Skin epidermis (tissue), 12 donors: ENCODE data around the gene TMEM191C.
"Not testable (repeated sequence)": the region's sequence is repeated elsewhere in the genome, so short reads cannot be mapped to it uniquely, and the experiment has no call there.

Experiments
- H3K27ac ChIP-seq, 21 experiments: fragments of 200-600 bp; sonication (generic) in 11 of 21; one replicate each; pipeline ENCODE4 v1.5.0; 2020; ENCODE audit warnings: mild to moderate bottlenecking in 3 of 21, inconsistent platforms in 2 of 21, moderate library complexity in 2 of 21
- H3K4me3 ChIP-seq, 7 experiments: fragments of 200-600 bp; sonication (generic) in 2 of 7; one replicate each; pipeline ENCODE4 v1.5.0; 2020; ENCODE audit warnings: inconsistent platforms in 2 of 7, mild to moderate bottlenecking in 2 of 7, moderate library complexity in 1 of 7

Gene TMEM191C

DNA sequence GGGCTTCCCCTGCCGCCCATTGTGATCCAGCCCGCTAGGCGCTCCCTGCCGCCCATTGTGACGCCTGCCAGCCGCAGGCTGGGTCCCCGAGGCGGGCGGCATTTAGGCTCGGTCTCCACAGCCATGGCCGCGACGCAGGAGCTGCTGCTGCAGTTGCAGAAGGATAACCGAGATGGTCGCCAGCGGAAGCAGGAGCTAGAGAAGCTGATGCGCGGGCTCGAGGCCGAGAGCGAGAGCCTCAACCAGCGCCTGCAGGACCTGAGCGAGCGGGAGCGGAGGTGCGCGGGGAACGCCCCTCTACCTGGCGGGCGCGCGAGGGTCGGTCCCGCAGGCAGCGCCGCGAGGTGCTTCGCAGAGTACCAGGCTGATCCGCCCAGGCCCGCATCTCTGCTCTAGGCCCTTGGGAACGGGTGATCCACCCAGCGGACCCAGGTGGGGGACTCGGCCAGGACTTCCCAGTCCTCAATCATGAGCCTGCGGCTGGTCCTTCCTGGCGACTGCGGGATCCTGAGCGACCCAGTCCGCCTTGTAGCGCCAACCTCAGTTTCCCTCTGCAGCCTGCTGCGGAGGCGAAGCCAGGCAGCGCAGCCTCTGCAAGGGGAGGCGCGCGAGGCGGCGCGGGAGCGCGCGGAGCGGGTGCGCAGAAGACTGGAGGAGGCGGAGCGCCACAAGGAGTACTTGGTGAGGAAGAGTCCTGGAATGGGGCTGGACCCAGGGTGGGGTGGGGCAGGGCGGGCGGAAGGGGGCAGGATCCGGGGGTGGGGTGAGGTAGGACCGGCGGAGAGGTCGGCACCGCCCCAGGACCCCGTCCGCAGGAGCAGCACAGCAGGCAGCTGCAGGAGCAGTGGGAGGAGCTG, at the start of gene TMEM191C:
Gene TMEM191C (plus strand): TSS at position 51 of the 857 bp plus-strand sequence. CDS start 73 bp downstream, at position 124.
- Histone ChIP-seq H3K4me3 (peak within 1 kb of the TSS; percentile 2 to 42 (median 25)), H3K27ac (peak within 1 kb of the TSS in 6 of 21 experiments; percentile 40 to 78 (median 60))

DNA sequence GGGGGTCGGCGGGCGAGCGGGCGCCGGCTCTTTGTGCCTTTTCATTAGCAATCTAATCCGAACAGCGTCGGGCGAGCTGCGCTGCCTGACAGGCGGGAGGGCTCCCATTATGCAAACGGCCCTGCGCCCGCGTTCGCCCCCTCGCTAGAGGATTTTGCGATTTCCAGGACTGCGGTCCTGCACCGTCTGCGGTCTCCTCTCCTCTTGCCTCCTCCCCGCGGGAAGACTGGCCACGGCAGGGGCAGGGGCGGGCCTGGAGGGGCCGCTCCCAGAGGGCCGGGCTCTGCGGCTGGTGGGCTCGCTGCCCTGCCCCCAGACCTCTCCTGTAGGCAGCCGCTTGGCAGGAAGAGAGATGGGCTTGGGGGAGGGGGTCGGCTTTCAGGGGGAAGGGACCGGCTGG, 49.3 kb upstream of the TMEM191C start:
- H3K27ac ChIP-seq, result not testable (repeated sequence)
- peak overlapping the region in 6 of 7 experiments; percentile 23 to 43 (median 33) for H3K4me3 ChIP-seq

DNA sequence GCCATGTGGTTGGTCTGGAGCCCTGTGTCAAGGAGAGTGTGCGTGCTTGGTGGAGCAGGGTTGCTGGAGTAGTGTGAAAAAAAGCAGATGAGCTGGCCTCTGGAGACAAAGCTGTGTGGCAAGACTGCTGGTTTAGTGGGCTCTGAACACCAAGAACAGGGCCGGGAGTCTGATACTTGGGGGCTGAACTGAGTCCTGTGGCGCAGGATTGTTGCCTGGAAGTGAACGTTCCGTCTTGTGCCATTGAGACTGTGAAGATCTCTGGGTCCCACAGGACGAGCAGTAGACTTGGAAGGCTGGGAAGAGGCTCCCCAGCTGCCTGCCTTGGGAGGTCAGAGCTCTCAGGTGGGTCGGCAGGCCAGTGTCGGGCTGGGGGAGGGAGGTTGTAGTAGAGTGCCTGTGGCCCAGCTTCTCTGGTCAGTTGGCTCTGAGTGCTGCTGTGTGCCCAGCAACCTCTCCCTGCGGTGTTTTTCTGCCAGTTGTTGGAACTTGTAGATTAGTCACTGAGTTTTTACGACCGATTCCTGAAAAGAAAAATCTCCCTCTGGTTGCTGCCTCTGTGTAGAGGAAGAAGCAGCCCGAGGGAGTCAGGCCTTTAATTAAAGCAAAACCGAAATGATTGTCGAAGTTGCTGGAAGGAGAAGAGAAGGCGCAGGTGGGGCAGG, 48.1 kb upstream of the TMEM191C start:
- not testable (repeated sequence) for H3K4me3 ChIP-seq, H3K27ac ChIP-seq

DNA sequence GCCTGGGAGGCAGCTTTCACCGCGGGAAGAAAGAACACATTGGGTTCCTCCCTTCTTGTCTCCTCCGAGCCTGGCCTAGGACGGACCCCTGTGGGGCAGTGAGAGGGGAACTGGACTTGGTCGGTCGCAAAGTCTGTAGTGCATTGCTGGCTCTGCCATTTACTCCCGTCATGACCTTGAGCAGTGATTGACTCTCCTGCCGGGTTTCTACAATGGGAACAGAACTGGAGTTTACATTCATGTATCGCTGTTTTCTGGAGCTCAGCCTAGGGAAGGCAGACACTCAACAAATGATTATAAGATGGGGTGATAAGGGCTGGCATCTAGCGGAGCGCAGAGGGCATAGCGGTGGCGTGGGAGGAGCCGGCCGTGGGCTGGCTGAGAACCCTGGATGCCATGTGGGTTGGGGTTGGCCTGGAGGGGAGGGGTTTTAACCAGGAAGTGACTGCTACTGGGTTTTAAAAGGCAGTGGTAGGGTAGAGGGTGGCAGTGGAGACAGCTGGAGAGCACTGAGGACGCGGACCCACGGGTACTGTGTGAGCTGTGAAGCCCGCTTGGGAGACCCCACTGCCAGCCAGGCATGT, 46.9 kb upstream of the TMEM191C start:
- not testable (repeated sequence) for H3K4me3 ChIP-seq, H3K27ac ChIP-seq

DNA sequence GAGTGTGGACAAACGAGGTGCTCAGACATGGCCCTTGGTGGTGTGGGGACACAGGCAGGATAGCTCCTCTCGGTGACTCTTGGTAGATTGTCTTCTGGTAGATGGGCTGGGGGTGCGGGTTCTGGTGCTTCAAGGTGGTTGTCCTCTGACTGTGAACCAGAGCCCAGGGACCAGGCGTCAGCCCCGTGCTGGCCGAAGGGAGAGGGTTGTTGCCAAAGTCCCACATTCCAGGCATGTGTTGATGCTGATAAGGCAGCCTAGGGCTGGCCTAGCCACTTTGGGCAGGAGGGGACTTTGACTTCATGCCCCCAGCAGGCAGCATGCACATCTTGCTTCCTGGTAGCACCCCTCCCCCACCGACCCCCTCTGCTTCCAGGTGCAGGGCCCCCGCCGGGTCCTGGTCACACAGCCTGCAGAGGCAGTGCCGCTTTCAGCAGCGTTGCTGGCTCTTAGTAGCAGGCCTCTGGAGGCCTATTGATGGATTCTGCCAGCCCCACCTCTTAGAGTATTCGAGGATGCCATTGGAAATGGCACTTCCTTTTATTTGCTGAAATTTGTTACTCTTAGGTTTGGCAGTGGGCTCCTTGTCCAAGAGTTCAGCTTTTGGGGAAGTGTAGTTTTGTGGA, 43.0 kb upstream of the TMEM191C start:
- not testable (repeated sequence) for H3K4me3 ChIP-seq

DNA sequence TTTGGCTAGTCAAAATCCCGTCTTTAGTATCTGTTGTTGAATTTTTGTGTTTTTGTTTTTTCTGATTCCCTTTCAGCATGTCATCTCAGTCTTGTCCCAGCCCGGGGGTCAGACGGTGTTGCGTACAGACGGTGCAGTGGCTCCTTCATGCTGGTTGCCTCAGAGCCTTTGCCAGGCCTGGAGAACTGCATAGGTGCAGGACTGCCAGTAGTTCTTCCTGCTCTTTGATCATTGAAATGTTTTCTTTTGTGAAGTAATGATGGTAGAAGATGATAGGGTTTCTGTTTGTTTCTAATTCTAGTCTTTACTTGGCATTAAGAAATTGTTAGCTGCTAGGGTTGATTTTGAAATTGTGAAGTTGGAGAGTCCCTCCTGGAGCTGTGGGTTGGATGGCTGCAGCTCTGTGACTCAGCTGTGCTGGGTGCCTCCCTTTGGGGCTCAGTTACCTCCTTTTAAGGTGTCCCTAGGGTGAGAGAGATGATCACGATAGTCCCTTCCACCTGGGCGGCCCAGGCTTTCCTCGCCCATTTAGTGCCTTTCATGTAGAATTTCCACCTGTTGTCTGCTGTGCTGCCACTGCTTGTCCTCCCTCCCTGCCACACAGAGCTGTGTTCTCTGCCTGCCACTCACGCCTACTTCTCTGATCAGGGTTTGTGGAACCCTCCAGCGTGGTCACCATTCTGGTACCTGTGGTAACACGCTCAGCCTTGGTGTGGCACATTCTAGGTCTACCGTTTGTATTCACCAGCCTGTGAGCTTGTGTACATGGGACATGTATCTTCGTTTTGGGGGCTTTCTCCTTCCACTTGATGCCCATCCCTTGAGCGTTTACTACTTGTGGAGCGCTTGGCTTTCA, 32.6 kb upstream of the TMEM191C start:
- not testable (repeated sequence) for H3K4me3 ChIP-seq, H3K27ac ChIP-seq

More for the DNA sequence above, 43.0 kb upstream of the TMEM191C start:
- not testable (repeated sequence) for H3K27ac ChIP-seq

DNA sequence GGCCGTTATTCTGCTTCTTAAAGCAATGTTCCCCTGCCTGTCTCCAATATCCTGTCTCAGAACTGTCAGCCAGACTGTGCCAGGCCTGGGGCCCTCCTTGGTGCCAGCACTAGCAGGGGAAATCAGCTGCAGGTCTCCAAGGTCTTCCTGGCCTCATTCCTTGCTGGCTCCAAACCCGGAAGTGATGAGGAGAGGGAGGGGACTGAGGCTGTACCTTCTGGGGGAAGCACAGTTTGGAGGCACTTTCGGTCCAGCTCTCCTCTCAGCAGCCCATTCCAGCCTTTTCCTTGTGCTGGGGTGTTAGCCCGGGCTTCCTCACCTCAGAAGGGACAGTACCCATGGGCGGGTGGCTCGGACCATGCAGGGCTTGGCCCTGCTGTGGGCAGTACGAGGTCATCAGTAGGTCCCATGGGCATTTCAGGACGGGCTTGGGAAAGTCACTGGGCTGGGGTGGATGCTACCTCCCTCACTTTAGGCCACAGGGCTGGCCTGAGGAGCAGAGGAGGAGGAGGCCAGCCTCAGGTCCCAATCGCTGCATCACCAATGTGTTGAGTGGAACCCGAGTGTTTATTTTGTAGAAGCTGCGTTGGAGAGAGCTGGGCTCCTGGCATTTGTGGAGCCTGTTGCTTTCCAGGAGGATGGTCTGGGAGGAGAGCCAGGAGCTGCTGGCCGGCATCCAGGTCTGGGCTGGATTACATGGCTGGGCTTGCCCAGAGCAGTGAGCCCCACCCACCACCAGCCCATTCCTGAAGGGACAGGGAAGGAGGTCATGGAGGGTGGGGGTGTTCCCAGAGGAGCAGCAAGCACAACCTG, 31.0 kb upstream of the TMEM191C start:
- not testable (repeated sequence) for H3K4me3 ChIP-seq, H3K27ac ChIP-seq

DNA sequence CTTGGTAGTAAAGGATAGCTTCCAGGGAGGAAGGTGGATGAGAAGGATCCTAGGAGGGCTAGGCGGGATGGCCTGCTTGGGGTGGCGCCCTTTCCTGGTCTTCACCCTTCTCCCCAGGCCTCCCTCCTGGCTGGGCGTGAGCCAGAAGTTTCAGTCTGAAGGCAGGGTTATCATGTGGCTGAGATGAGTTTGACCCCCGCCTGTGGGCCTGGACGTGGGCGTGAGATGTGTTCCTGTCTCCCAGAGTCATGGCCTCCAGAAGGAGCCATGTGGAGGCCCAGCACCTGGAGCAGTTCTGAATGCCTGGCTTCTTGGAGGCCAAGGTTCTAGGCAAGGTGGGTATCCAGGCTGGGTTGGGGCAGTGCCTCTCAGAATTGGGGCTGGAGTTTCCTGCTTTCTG, 29.2 kb upstream of the TMEM191C start:
- H3K4me3 ChIP-seq, H3K27ac ChIP-seq: not testable (repeated sequence)

DNA sequence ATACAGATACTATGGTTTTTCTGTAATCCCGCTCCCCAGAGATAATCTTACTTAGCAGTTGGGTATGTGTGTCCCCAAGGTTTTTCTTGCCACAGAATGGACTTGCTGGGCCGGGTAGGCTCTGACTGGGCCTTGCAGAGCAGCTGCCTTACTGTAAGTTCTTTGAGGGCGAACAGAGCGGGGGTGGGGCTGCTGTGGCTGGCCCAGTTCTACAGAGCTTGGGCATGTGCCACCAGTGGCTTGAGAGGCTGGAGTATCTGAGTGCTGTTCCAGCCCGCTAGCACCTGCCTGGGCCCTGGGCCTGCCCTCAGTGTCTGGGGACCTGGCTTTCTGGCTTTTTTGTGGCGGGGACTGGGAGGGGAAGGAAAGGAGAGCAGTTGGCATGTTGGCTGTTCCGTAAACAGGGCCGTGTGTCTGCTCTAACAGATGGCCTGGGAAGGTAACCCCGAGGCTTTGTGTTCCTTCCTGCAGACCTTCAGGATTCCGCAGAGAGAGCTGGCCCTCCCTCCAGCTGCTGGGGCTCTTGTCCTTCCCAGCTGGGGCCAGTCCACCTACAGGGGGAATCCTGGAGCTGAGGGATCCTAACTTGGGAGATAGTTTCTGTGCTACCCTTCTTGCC, 27.1 kb upstream of the TMEM191C start:
- H3K4me3 ChIP-seq, H3K27ac ChIP-seq: not testable (repeated sequence)

DNA sequence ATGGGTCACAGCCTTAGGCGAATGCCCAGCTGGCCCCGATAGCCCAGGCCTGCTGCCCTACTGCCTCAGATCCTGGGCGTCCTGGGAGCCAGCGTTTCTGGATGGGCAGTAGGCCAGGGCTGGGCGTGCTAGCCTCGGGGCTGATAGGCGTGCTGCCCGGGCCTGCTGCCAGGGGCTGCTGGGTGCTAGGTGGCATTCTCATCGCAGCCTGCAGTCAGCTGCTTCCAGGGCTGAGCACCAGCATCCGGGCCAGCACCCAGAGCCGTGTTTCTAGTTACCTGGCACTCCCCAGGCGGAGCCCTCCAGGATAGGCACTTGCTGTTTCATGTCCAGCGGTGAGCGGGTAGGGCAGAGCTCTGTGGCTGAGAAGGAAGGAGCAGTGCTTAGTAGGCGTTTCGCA, 26.5 kb upstream of the TMEM191C start:
- H3K4me3 ChIP-seq, H3K27ac ChIP-seq: not testable (repeated sequence)

DNA sequence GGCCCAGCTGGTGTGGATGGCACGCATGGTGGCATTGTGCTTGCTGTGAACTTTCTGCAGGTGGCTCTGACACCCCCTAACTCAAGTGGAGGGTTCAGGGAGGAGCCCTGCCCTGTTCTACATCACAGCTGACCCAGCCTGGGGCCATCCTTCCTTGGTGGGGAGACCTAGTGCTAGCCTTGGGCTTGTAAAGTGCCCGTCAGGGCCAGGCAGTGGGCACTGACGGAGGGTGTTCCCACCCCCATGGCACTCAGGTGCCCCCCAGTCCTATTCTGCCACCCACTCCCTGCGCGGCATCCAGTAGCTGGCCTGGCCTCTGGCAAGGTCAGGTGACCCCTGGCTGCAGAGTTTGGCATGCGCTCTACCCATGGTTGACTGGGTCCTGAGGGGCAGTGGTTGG, 26.0 kb upstream of the TMEM191C start:
- H3K4me3 ChIP-seq, H3K27ac ChIP-seq: not testable (repeated sequence)

DNA sequence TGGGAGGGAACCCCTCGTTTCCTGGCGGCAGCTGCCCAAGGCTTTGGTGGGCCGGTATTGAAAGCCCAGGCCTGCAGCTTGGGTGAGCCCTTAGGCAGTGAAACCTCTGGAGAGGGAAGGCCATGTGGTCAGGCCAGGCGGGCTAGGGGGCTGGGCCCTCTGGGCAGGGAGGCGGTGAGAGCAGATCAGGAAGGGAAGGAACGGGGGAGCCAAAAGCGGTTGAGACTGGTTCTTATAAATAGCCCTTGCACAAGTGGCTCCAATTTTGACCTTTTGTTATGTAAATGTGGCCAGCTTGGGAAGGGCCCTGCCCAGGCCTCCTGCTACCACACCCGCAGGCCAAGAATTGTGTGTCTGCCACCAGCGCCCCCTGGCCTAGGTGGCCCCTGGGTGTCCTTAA, 25.1 kb upstream of the TMEM191C start:
- H3K27ac ChIP-seq, H3K4me3 ChIP-seq: not testable (repeated sequence)

DNA sequence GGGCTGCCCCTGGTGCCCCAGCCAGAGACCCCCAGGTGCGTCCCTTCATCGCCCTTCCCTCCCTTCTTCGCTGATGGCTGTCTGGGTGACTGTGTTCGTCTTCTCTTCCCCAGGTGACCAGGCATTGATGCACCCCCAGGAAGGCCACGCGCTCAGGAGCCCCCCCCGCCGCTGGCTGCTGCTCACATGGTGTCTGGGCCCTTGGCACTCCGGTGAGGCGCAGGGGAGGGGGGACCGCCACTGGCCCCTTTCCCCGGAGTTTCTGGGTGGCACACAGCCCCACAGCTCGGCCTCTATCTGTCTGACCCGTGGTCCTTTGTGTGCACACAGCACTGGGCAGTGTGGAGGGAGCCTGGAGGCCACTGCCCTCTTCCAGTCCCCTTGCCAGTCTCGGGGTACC, 24.5 kb upstream of the TMEM191C start:
- H3K4me3 ChIP-seq, H3K27ac ChIP-seq: not testable (repeated sequence)

DNA sequence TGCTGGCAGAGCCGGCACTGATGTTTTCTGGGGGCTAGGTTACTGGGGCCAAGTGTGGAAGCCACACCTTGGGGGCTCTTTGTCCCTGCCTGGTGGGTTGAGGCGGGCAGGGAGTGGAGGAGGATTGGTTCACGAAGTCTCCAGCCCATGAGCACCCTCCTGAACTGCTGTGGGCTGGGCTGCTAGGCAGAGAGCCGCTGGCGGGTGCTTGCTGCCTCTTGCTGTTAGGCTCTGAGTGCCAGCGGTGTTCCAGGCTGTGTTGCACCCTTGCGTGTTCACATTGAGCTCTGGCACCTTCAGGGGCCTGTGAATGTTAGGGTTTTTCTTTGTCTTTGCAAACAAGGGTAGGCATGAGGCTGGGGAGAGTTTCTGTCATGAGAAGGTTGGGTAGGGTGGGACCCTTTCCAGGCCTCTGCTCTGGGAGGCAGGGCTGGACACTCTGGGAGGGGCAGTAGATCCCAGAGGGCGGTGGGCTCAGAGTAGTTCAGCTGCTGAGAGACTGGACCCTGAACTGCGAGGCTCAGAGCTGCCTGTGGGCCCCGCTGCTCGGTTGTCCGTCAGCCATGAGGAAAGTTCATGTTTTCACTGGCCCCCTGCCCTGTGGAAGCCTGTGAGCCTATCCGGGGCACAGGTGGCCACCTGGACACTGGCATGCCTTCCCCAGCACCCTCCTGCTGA, 24.0 kb upstream of the TMEM191C start:
- Histone ChIP-seq H3K27ac (no peak overlapping the region), H3K4me3 (no peak overlapping the region)

DNA sequence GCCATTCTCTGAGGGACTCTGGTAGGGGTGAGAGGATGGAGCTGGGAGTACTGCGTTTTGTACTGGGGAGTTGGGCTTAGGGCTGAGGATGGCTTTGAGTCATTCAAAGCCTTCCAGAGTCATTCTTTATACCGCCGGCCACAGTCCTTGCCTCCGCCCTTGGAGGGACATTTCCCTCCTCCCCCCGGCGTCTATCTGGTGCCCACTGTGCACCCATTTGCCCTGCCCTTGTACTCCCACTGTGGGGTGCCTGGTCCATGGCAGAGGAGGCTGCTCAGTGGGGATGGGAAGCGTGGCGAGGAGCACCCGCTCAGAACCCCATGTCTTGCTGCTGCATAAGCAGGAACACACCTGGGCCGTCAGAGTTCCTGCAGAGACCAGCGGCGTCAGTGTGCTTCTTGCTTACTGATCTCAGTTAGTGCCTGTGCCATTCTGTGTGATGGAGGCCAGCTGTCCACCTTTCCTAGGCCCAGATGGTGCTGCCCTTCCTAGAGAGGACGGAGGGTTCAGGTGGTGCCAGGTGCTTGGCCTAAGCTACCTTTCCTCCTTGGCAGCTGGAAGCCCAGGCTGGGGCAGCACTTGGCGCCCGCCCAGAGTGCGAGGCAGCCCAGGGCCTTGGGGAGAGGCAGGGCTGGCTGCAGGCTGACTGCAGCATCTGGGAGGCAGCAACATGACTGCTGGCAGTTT, 23.3 kb upstream of the TMEM191C start:
- H3K27ac ChIP-seq, result no peak overlapping the region
- no peak overlapping the region for H3K4me3 ChIP-seq

DNA sequence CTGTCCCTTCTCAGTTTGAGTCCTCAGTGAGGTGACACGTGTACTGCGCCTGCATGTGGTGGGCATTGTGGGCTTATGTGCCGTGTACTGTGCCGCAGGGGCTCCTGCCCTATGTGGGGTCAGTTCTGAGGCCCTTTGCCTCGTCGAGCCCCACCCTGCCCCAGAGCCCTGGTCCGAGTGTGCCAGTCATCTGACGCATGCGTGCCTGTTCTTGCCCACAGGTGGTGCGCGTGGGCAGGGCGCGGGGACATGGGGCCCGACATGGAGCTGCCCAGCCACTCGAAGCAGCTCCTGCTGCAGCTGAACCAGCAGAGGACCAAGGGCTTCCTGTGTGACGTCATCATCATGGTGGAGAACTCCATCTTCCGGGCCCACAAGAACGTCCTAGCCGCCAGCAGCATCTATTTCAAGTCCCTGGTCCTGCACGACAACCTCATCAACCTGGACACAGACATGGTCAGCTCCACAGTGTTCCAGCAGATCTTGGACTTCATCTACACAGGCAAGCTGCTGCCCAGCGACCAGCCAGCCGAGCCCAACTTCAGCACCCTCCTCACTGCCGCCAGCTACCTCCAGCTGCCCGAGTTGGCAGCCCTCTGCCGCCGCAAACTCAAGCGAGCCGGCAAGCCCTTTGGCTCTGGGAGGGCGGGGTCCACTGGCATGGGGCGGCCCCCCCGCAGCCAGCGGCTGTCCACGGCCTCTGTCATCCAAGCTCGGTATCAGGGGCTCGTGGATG, 22.3 kb upstream of the TMEM191C start:
- Histone ChIP-seq H3K4me3 (no peak overlapping the region), H3K27ac (no peak overlapping the region)
